HTR-8/SVneo (cell line): ENCODE results near the gene DDX5.
A peak's percentile ranks its signal among the peaks of the same experiment; 100 is the strongest.

ENCODE experiments used
- DNase-seq: peaks from one replicate; pipeline ENCODE4 v3.0.0; 2011; ENCODE audit warnings: low spot score, mixed read lengths; ENCODE audit not compliant: insufficient read length
- FAIRE-seq: peaks from 2 replicates; lab custom pipeline; 2011; peaks lifted over from hg19 to GRCh38; lab: Jason Lieb, UNC

Gene DDX5

GRCh38 chr17:64455993-64456885, 49.9 kb downstream of the DDX5 start:
- FAIRE-seq (no peak), DNase-seq (no peak)

- FAIRE-seq: no peak
- DNase-seq: no peak
These were observed 56.5 kb downstream of the DDX5 start for GRCh38 chr17:64449545-64449944.

GRCh38 chr17:64448665-64449512, 57.2 kb downstream of the DDX5 start, which contains the start of gene MILR1:
MILR1 (plus strand) TSS chr17:64449115; CDS start chr17:64449169, 54 bp downstream.
- peak; percentile 43 for DNase-seq
- no peak for FAIRE-seq
